Endothelial cell of umbilical vein (primary cell): ENCODE data around the gene SGK2. TPM values are rescaled to one million over a fixed set of nuclear protein-coding genes. Genes with fewer than 3 reads are reported as not detected.

Experiments used
- BruUV-seq: library from RNA; stranded (reverse); fragments of 400-500 nt; replicated peaks from 2 replicates; lab custom pipeline; 2021; lab: Mats Ljungman, UMichigan
- CTCF ChIA-PET: fragments of 300-600, 350-600 bp; sonication (Branson Sonifier 250); formaldehyde crosslinking; loops from one replicate; lab custom pipeline; 2021; ENCODE audit warnings: antibody characterized with exemption, inconsistent platforms; lab: Charles Lee
- POLR2A ChIA-PET: fragments of 300-600, 350-600 bp; sonication (Branson Sonifier 250); formaldehyde crosslinking; loops from one replicate; lab custom pipeline; 2021; ENCODE audit warnings: antibody characterized with exemption, inconsistent platforms; lab: Charles Lee
- DNase-seq: peaks from one replicate; pipeline ENCODE4 v3.0.0-alpha.2; 2011; ENCODE audit warnings: low read depth, low spot score
- FAIRE-seq: peaks from 2 replicates; lab custom pipeline; 2011; peaks lifted over from hg19 to GRCh38; lab: Jason Lieb, UNC
- H2AFZ ChIP-seq: 2 replicates; pipeline ENCODE4 v1.6.0; 2012; ENCODE audit warnings: low read depth, low read length, control low read depth, inconsistent platforms
- H3K27ac ChIP-seq: 2 replicates; pipeline ENCODE4 v1.5.1; 2011; ENCODE audit warnings: low read depth, mild to moderate bottlenecking, control low read depth, low read length, moderate library complexity; ENCODE audit not compliant: insufficient read depth
- H3K27me3 ChIP-seq, 2 experiments: 2 replicates each; pipeline versions ENCODE4 v1.6.0 to v1.6.1; 2011; ENCODE audit warnings: low read length in 2 of 2, mixed read lengths in 1 of 2; ENCODE audit not compliant: control insufficient read depth in 2 of 2, insufficient read depth in 2 of 2
- H3K36me3 ChIP-seq, 2 experiments: 2 replicates in 1 of 2; 3 replicates in 1 of 2; pipeline ENCODE4 v1.5.1; 2011; ENCODE audit warnings: low read length in 2 of 2, mild to moderate bottlenecking in 1 of 2, moderate library complexity in 1 of 2; ENCODE audit not compliant: control insufficient read depth in 2 of 2, insufficient read depth in 2 of 2; ENCODE audit errors: extremely low read depth in 1 of 2
- H3K4me1 ChIP-seq: 3 replicates; pipeline ENCODE4 v1.5.1; 2011; ENCODE audit warnings: mild to moderate bottlenecking, low read length; ENCODE audit not compliant: control insufficient read depth, insufficient read depth; ENCODE audit errors: extremely low read depth
- H3K4me2 ChIP-seq: 2 replicates; pipeline ENCODE4 v1.6.1; 2011; ENCODE audit warnings: low read length, control low read depth, mixed read lengths; ENCODE audit not compliant: insufficient read depth
- H3K4me3 ChIP-seq, 3 experiments: fragments of 200-600 bp in 1 of 3; sonication (generic), shearing (Covaris generic) in 1 of 3; replicated peaks in 1 of 3; 2 replicates each; pipeline ENCODE4 v1.5.1; 2011 to 2016; ENCODE audit warnings: control low read depth in 3 of 3, low read length in 3 of 3, mild to moderate bottlenecking in 2 of 3, inconsistent platforms in 1 of 3, low read depth in 1 of 3, moderate library complexity in 1 of 3; ENCODE audit not compliant: insufficient read depth in 1 of 3
- H3K79me2 ChIP-seq: 2 replicates; pipeline ENCODE4 v1.6.0; 2012; ENCODE audit warnings: low read length, inconsistent platforms; ENCODE audit not compliant: control insufficient read depth, insufficient read depth
- H3K9ac ChIP-seq: replicated peaks from 2 replicates; pipeline ENCODE3; 2011; ENCODE audit warnings: low read length, control low read depth; ENCODE audit not compliant: insufficient read depth; ENCODE audit errors: extremely low read depth
- H3K9me1 ChIP-seq: replicated peaks from 3 replicates; pipeline ENCODE4 v1.6.0; 2011; ENCODE audit warnings: mild to moderate bottlenecking, low read length; ENCODE audit not compliant: control insufficient read depth, insufficient read depth; ENCODE audit errors: extremely low read depth
- H3K9me3 ChIP-seq: replicated peaks from 2 replicates; pipeline ENCODE4 v1.5.1; 2012; ENCODE audit warnings: low read length, inconsistent platforms; ENCODE audit not compliant: control insufficient read depth, insufficient read depth
- H4K20me1 ChIP-seq: replicated peaks from 2 replicates; pipeline ENCODE3; 2011; ENCODE audit warnings: mild to moderate bottlenecking, low read length; ENCODE audit not compliant: control insufficient read depth, insufficient read depth; ENCODE audit errors: extremely low read depth
- CTCF ChIP-seq, 2 donors: IDR thresholded peaks; 1 replicate in 1 of 2; 2 replicates in 1 of 2; pipeline ENCODE4 v1.5.1; 2011; ENCODE audit warnings: low read length in 2 of 2, mild to moderate bottlenecking in 2 of 2, moderate library complexity in 2 of 2, control low read depth in 1 of 2, inconsistent platforms in 1 of 2, low read depth in 1 of 2; ENCODE audit not compliant: insufficient read depth in 1 of 2; ENCODE audit errors: extremely low read depth in 1 of 2
- EZH2 ChIP-seq: IDR thresholded peaks from 2 replicates; pipeline ENCODE4 v1.6.1; 2012; ENCODE audit warnings: borderline replicate concordance, low read depth, mild to moderate bottlenecking, moderate library complexity, low read length, inconsistent platforms; ENCODE audit not compliant: severe bottlenecking
- JUN ChIP-seq: IDR thresholded peaks from 2 replicates; pipeline ENCODE4 v1.6.1; 2011; ENCODE audit warnings: borderline replicate concordance, low read depth; ENCODE audit not compliant: insufficient read length, insufficient read depth
- MAX ChIP-seq: IDR thresholded peaks from 2 replicates; pipeline ENCODE4 v1.6.1; 2011; ENCODE audit not compliant: insufficient read depth, insufficient read length
- dilution Hi-C: fragments of 300-500 bp; cut with MboI; formaldehyde crosslinking; loops from one replicate; pipeline ENCODE4 v1.15.0; 2019; ENCODE audit warnings: low sequenced_read_pairs; ENCODE audit not compliant: extremely low pct_ligation_motif_present
- intact Hi-C: fragments of 100-400 bp; cut with micrococcal nuclease; formaldehyde crosslinking; loops from one replicate; pipeline ENCODE4 v1.10.0; 2022
- polyA plus RNA-seq, 4 experiments: library from polyadenylated mRNA; depleted of rRNA in 3 of 4; stranded (reverse) in 3 of 4; unstranded in 1 of 4; fragments of >200 nt; gene quantifications; 2 replicates each; pipeline versions ENCODE4 v1.2.1 to v1.2.3, GENCODE V29; 2011 to 2012; ENCODE audit warnings: missing spikeins in 1 of 4
- total RNA-seq: library from RNA; stranded (reverse); gene quantifications from 2 replicates; pipeline ENCODE4 v1.2.3, GENCODE V29; 2021

The SGK2 gene
- total and polyA plus RNA-seq, 2 donors (not counting 3 experiments of a cell fraction or from before 2014, with no cell fraction given) = 0.21 to 0.27 TPM

DNA sequence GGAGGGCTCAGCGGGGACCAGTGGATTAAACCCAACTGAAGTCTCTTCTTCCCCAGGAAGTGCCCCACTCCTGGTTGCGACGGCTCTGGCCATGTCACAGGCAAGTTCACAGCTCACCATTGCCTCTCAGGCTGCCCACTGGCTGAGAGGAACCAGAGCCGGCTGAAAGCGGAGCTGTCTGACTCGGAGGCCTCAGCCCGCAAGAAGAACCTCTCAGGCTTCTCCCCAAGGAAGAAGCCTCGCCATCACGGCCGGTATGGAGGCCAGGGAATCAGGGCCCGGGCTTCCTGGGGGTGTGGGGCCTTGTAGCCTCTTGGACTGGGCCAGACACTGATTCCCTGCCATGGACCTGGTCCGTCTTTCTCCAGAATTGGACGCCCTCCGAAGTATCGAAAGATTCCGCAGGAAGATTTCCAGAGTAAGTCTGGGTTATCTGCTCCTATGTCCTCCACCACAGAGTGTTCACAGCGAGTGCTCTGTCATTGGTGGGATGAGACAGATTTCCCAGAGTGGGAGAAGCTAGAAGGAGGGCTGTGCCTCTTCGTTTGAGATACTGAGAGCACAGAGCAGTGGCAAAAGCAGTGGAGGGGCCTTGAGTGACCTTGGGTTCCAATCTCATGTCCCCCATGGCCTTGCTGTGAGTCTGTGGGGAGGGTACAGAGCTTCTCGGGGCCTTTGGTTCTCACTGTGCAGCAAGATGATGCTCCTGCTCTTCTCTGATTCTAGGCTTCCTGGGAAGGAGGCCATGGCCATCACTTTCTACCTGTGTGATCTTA lies 22.6 kb upstream of the SGK2 start:
- Histone ChIP-seq H3K27ac (no peak overlapping the region), H3K4me1 (no peaks in the 10 kb centered on the region), H4K20me1 (no peaks in the 10 kb centered on the region), H3K36me3 (no peaks in the 10 kb centered on the region), H3K9me1 (no peaks in the 10 kb centered on the region), H3K4me2 (no peak overlapping the region), H3K4me3 (no peak overlapping the region), H3K9ac (no peak overlapping the region), H3K79me2 (no peaks in the 10 kb centered on the region), H3K27me3 (no peaks in the 10 kb centered on the region), H2AFZ (no peak overlapping the region), H3K9me3 (no peaks in the 10 kb centered on the region)
- DNase-seq (no peak), FAIRE-seq (no peak)
- ChIA-PET CTCF (interaction anchor here (1.4 to 6.2 kb wide), 6 partner anchors 13 to 556 kb away, joined by 3 to 143 read pairs (median 32); no protein-coding TSS in a partner anchor), POLR2A (no interaction called here)
- intact Hi-C loops (loop anchor here (5.0 kb wide), 1 partner anchor 376 kb away; the partner anchor contains the start of gene TOX2), dilution Hi-C loops (no loop called here)
- TF ChIP-seq JUN = no peak
- BruUV-seq = no TSS peak

DNA sequence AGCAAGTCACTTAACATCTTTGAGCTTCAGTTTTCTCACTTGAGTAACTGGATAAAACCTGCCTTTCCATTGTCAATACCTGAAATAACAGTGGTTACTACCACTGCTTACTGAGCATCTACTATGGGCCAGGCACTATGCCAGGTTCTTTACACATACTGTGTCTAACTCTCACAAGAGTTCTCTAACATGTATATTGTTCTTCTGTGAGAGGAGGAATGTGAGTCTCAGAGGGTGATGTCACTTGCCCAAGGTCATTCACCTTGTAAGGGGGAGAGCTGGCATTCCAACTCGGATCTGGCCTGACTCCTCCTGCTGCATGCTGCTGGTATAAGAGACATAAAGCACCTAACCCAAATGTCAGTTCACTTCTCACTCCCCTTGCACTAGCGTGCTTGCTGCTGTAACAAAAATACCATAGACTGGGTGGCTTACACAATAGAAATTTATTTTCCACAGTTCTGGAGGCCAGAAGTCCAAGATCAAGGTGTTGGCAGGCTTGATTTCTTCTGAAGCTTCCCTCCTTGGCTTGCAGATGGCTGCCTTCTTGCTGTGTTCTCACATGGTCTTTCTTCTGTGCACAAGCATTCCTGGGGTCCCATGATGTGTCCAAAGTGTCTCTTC lies 21.9 kb upstream of the SGK2 start:
- TF ChIP-seq JUN (no peak), EZH2 (no peak), CTCF (IDR thresholded peaks at IDR 0.05; ENCODE audit: extremely low read depth in 1 of 2, insufficient read depth in 1 of 2, low read depth in 1 of 2, low read length in 2 of 2) (no peak), MAX (no peak)
- H3K36me3 ChIP-seq = no peaks in the 10 kb centered on the region
- H3K4me2 ChIP-seq = no peak overlapping the region
- no peaks in the 10 kb centered on the region for H3K4me1 ChIP-seq
- H3K27me3 ChIP-seq = no peaks in the 10 kb centered on the region
- H3K9me1 ChIP-seq = no peaks in the 10 kb centered on the region
- DNase-seq = no peak
- dilution Hi-C loops (no loop called here), intact Hi-C loops (loop anchor here (1.0 to 5.0 kb wide), 2 partner anchors 88 to 375 kb away; partner anchors contain the start of gene TOX2)
- H3K79me2 ChIP-seq = no peaks in the 10 kb centered on the region
- FAIRE-seq = no peak
- H3K9me3 ChIP-seq = no peaks in the 10 kb centered on the region
- no peaks in the 10 kb centered on the region for H4K20me1 ChIP-seq
- ChIA-PET CTCF (interaction anchor here (1.4 to 6.2 kb wide), 12 partner anchors 13 to 653 kb away, joined by 3 to 143 read pairs (median 16); partner anchors contain the start of gene IFT52), POLR2A (no interaction called here)
- no peak overlapping the region for H3K4me3 ChIP-seq
- H3K9ac ChIP-seq = no peak overlapping the region
- no peak overlapping the region for H3K27ac ChIP-seq
- BruUV-seq = no TSS peak
- no peak overlapping the region for H2AFZ ChIP-seq
